Endothelial cell of umbilical vein (primary cell): ENCODE data around the gene ITGA8. TPM values are rescaled to one million over a fixed set of nuclear protein-coding genes. Genes with fewer than 3 reads are reported as not detected.

Experiments used
- BruUV-seq: library from RNA; stranded (reverse); fragments of 400-500 nt; replicated peaks from 2 replicates; lab custom pipeline; 2021; lab: Mats Ljungman, UMichigan
- CTCF ChIA-PET: fragments of 300-600, 350-600 bp; sonication (Branson Sonifier 250); formaldehyde crosslinking; loops from one replicate; lab custom pipeline; 2021; ENCODE audit warnings: antibody characterized with exemption, inconsistent platforms; lab: Charles Lee
- POLR2A ChIA-PET: fragments of 300-600, 350-600 bp; sonication (Branson Sonifier 250); formaldehyde crosslinking; loops from one replicate; lab custom pipeline; 2021; ENCODE audit warnings: antibody characterized with exemption, inconsistent platforms; lab: Charles Lee
- DNase-seq: peaks from one replicate; pipeline ENCODE4 v3.0.0-alpha.2; 2011; ENCODE audit warnings: low read depth, low spot score
- FAIRE-seq: peaks from 2 replicates; lab custom pipeline; 2011; peaks lifted over from hg19 to GRCh38; lab: Jason Lieb, UNC
- H2AFZ ChIP-seq: 2 replicates; pipeline ENCODE4 v1.6.0; 2012; ENCODE audit warnings: low read depth, low read length, control low read depth, inconsistent platforms
- H3K27ac ChIP-seq: 2 replicates; pipeline ENCODE4 v1.5.1; 2011; ENCODE audit warnings: low read depth, mild to moderate bottlenecking, control low read depth, low read length, moderate library complexity; ENCODE audit not compliant: insufficient read depth
- H3K27me3 ChIP-seq, 2 experiments: 2 replicates each; pipeline versions ENCODE4 v1.6.0 to v1.6.1; 2011; ENCODE audit warnings: low read length in 2 of 2, mixed read lengths in 1 of 2; ENCODE audit not compliant: control insufficient read depth in 2 of 2, insufficient read depth in 2 of 2
- H3K36me3 ChIP-seq, 2 experiments: 2 replicates in 1 of 2; 3 replicates in 1 of 2; pipeline ENCODE4 v1.5.1; 2011; ENCODE audit warnings: low read length in 2 of 2, mild to moderate bottlenecking in 1 of 2, moderate library complexity in 1 of 2; ENCODE audit not compliant: control insufficient read depth in 2 of 2, insufficient read depth in 2 of 2; ENCODE audit errors: extremely low read depth in 1 of 2
- H3K4me1 ChIP-seq: 3 replicates; pipeline ENCODE4 v1.5.1; 2011; ENCODE audit warnings: mild to moderate bottlenecking, low read length; ENCODE audit not compliant: control insufficient read depth, insufficient read depth; ENCODE audit errors: extremely low read depth
- H3K4me2 ChIP-seq: 2 replicates; pipeline ENCODE4 v1.6.1; 2011; ENCODE audit warnings: low read length, control low read depth, mixed read lengths; ENCODE audit not compliant: insufficient read depth
- H3K4me3 ChIP-seq, 3 experiments: fragments of 200-600 bp in 1 of 3; sonication (generic), shearing (Covaris generic) in 1 of 3; replicated peaks in 1 of 3; 2 replicates each; pipeline ENCODE4 v1.5.1; 2011 to 2016; ENCODE audit warnings: control low read depth in 3 of 3, low read length in 3 of 3, mild to moderate bottlenecking in 2 of 3, inconsistent platforms in 1 of 3, low read depth in 1 of 3, moderate library complexity in 1 of 3; ENCODE audit not compliant: insufficient read depth in 1 of 3
- H3K79me2 ChIP-seq: 2 replicates; pipeline ENCODE4 v1.6.0; 2012; ENCODE audit warnings: low read length, inconsistent platforms; ENCODE audit not compliant: control insufficient read depth, insufficient read depth
- H3K9ac ChIP-seq: replicated peaks from 2 replicates; pipeline ENCODE3; 2011; ENCODE audit warnings: low read length, control low read depth; ENCODE audit not compliant: insufficient read depth; ENCODE audit errors: extremely low read depth
- H3K9me1 ChIP-seq: replicated peaks from 3 replicates; pipeline ENCODE4 v1.6.0; 2011; ENCODE audit warnings: mild to moderate bottlenecking, low read length; ENCODE audit not compliant: control insufficient read depth, insufficient read depth; ENCODE audit errors: extremely low read depth
- H3K9me3 ChIP-seq: replicated peaks from 2 replicates; pipeline ENCODE4 v1.5.1; 2012; ENCODE audit warnings: low read length, inconsistent platforms; ENCODE audit not compliant: control insufficient read depth, insufficient read depth
- H4K20me1 ChIP-seq: replicated peaks from 2 replicates; pipeline ENCODE3; 2011; ENCODE audit warnings: mild to moderate bottlenecking, low read length; ENCODE audit not compliant: control insufficient read depth, insufficient read depth; ENCODE audit errors: extremely low read depth
- CTCF ChIP-seq, 2 donors: IDR thresholded peaks; 1 replicate in 1 of 2; 2 replicates in 1 of 2; pipeline ENCODE4 v1.5.1; 2011; ENCODE audit warnings: low read length in 2 of 2, mild to moderate bottlenecking in 2 of 2, moderate library complexity in 2 of 2, control low read depth in 1 of 2, inconsistent platforms in 1 of 2, low read depth in 1 of 2; ENCODE audit not compliant: insufficient read depth in 1 of 2; ENCODE audit errors: extremely low read depth in 1 of 2
- EZH2 ChIP-seq: IDR thresholded peaks from 2 replicates; pipeline ENCODE4 v1.6.1; 2012; ENCODE audit warnings: borderline replicate concordance, low read depth, mild to moderate bottlenecking, moderate library complexity, low read length, inconsistent platforms; ENCODE audit not compliant: severe bottlenecking
- FOS ChIP-seq: IDR thresholded peaks from 2 replicates; pipeline ENCODE4 v1.6.1; 2011; ENCODE audit warnings: mild to moderate bottlenecking, low read length, moderate library complexity, borderline replicate concordance; ENCODE audit not compliant: insufficient read depth
- GATA2 ChIP-seq: IDR thresholded peaks from 2 replicates; pipeline ENCODE4 v1.7.0; 2011; ENCODE audit warnings: low read depth, mild to moderate bottlenecking, moderate library complexity, mixed read lengths, low read length; ENCODE audit not compliant: insufficient read length, insufficient read depth
- JUN ChIP-seq: IDR thresholded peaks from 2 replicates; pipeline ENCODE4 v1.6.1; 2011; ENCODE audit warnings: borderline replicate concordance, low read depth; ENCODE audit not compliant: insufficient read length, insufficient read depth
- MAX ChIP-seq: IDR thresholded peaks from 2 replicates; pipeline ENCODE4 v1.6.1; 2011; ENCODE audit not compliant: insufficient read depth, insufficient read length
- MYC ChIP-seq: IDR thresholded peaks from one replicate; pipeline ENCODE4 v1.6.1; 2011; ENCODE audit warnings: mild to moderate bottlenecking, low read depth, low read length
- POLR2A ChIP-seq: IDR thresholded peaks from 2 replicates; pipeline ENCODE4 v1.6.1; 2012; ENCODE audit warnings: low read depth, mild to moderate bottlenecking, control low read depth, low read length
- POLR2AphosphoS5 ChIP-seq: IDR thresholded peaks from 2 replicates; pipeline ENCODE4 v1.6.1; 2012; ENCODE audit warnings: low read depth, mild to moderate bottlenecking, control low read depth, low read length, moderate library complexity; ENCODE audit not compliant: insufficient read depth
- dilution Hi-C: fragments of 300-500 bp; cut with MboI; formaldehyde crosslinking; loops from one replicate; pipeline ENCODE4 v1.15.0; 2019; ENCODE audit warnings: low sequenced_read_pairs; ENCODE audit not compliant: extremely low pct_ligation_motif_present
- intact Hi-C: fragments of 100-400 bp; cut with micrococcal nuclease; formaldehyde crosslinking; loops from one replicate; pipeline ENCODE4 v1.10.0; 2022
- polyA plus RNA-seq, 4 experiments: library from polyadenylated mRNA; depleted of rRNA in 3 of 4; stranded (reverse) in 3 of 4; unstranded in 1 of 4; fragments of >200 nt; gene quantifications; 2 replicates each; pipeline versions ENCODE4 v1.2.1 to v1.2.3, GENCODE V29; 2011 to 2012; ENCODE audit warnings: missing spikeins in 1 of 4
- total RNA-seq: library from RNA; stranded (reverse); gene quantifications from 2 replicates; pipeline ENCODE4 v1.2.3, GENCODE V29; 2021

The ITGA8 gene
- total and polyA plus RNA-seq, 2 donors (not counting 3 experiments of a cell fraction or from before 2014, with no cell fraction given), result 0.04 to 0.40 TPM

GRCh38 chr10:15472431-15473395 lies 247.0 kb downstream of the ITGA8 start:
- no peak overlapping the region for H3K9ac ChIP-seq
- peaks cover 6 to 28% of the 10 kb centered on the region in 2 experiments for H3K27me3 ChIP-seq
- ChIA-PET CTCF (no interaction called here), POLR2A (no interaction called here)
- no peak overlapping the region for H3K4me3 ChIP-seq
- BruUV-seq, result no TSS peak
- DNase-seq, result no peak
- no peak overlapping the region for H3K4me2 ChIP-seq
- H3K27ac ChIP-seq, result no peak overlapping the region
- TF ChIP-seq FOS, result no peak
- no peak for TF ChIP-seq CTCF (IDR thresholded peaks at IDR 0.05; ENCODE audit: extremely low read depth in 1 of 2, insufficient read depth in 1 of 2, low read depth in 1 of 2, low read length in 2 of 2)
- TF ChIP-seq GATA2, result no peak
- no peak for TF ChIP-seq EZH2
- no peak for TF ChIP-seq POLR2AphosphoS5
- no peak for TF ChIP-seq POLR2A
- no peak for TF ChIP-seq MAX
- no peak for TF ChIP-seq MYC
- no peak for TF ChIP-seq JUN
- H3K79me2 ChIP-seq, result no peaks in the 10 kb centered on the region
- intact Hi-C loops, result no loop called here
- FAIRE-seq, result no peak
- dilution Hi-C loops, result no loop called here
- no peaks in the 10 kb centered on the region for H4K20me1 ChIP-seq
- no peaks in the 10 kb centered on the region for H3K4me1 ChIP-seq
- no peaks in the 10 kb centered on the region for H3K9me1 ChIP-seq
- no peaks in the 10 kb centered on the region for H3K36me3 ChIP-seq
- no peak overlapping the region for H2AFZ ChIP-seq
- no peaks in the 10 kb centered on the region for H3K9me3 ChIP-seq
